Skeletal muscle satellite cell (primary cell): Measurements from ENCODE around the gene SCYL3. TPM values are rescaled to one million over a fixed set of nuclear protein-coding genes. Genes with fewer than 3 reads are reported as not detected.

Experiments
- H3K27me3 ChIP-seq: 2 replicates; pipeline ENCODE4 v1.7.0; 2013; ENCODE audit warnings: low read length; ENCODE audit not compliant: control insufficient read depth, insufficient read depth
- H3K36me3 ChIP-seq: 2 replicates; pipeline ENCODE4 v1.7.0; 2013; ENCODE audit warnings: mild to moderate bottlenecking, control low read depth, low read length; ENCODE audit not compliant: insufficient read depth
- H3K4me1 ChIP-seq: 2 replicates; pipeline ENCODE4 v1.7.0; 2013; ENCODE audit warnings: low read length; ENCODE audit not compliant: control insufficient read depth, insufficient read depth
- H3K4me2 ChIP-seq: 2 replicates; pipeline ENCODE4 v1.7.0; 2013; ENCODE audit warnings: mild to moderate bottlenecking, low read length
- H3K4me3 ChIP-seq: 2 replicates; pipeline ENCODE4 v1.7.0; 2013; ENCODE audit warnings: low read length
- H3K9ac ChIP-seq: 2 replicates; pipeline ENCODE4 v1.7.0; 2013; ENCODE audit warnings: mild to moderate bottlenecking, low read depth, low read length, moderate library complexity
- H3K9me3 ChIP-seq: replicated peaks from 2 replicates; pipeline ENCODE4 v1.7.0; 2013; ENCODE audit warnings: mild to moderate bottlenecking, control low read depth, low read length
- total RNA-seq: library from RNA; depleted of rRNA; stranded (reverse); fragments of >200 nt; gene quantifications from 2 replicates; pipeline ENCODE4 v1.2.3, GENCODE V29; 2012; rRNA removed

The SCYL3 gene
- total RNA-seq, result 4.8 and 5.1 TPM in 2 replicates

DNA sequence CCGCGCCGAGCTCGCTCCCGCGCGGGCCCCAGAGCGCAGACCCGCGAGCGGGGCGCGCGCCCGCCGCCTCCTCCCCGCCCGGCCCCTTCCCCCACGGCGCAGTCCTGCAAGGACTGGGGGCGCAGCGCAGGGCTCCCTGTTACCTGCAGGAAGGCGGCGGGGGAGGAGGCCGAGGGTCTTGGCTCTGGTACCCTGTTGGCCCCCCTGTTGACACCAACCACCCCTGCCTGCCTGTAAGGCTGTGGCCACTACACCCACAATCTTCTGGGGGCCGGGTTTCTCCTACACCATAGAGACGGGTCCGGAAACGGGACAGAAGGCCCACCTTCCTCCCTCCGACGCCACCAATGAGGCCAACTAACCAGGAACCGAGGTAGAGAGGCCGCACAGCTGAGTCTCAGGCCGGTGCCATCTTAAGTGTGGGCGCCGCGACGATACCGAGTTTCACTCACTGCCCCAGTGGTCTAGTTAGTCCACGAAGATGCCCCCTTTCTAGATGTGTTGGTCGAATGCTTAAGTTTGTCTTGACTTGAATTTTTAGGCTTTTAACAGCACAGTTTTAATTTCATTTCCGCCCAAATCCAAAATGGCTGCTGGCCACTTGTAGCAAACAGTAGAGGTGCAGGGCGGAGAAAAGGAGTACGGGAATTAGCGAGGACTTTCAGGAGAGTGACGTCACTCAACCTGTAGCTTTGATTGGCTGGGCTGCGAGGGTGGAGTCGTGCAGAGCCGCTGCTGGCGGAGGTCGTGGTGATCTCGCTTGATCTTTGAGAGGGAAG, at the start of gene SCYL3:
Gene SCYL3, minus strand, starts transcription at position 252 of the 779 bp plus-strand sequence. CDS start 5,056 bp downstream, outside the sequence.
- Histone ChIP-seq H3K4me1 (peaks cover 24% of the 10 kb centered on the region), H3K9me3 (no peaks in the 10 kb centered on the region), H3K4me3 (peak within 1 kb of the TSS; percentile 84), H3K36me3 (peaks cover under 1% of the 10 kb centered on the region), H3K4me2 (peak within 1 kb of the TSS; percentile 84), H3K27me3 (peaks cover 14% of the 10 kb centered on the region), H3K9ac (peak within 1 kb of the TSS; percentile 90)

GRCh38 chr1:169941982-169942830, 48.5 kb upstream of the SCYL3 start:
- Histone ChIP-seq H3K36me3 (peaks cover 5% of the 10 kb centered on the region), H3K4me1 (peaks cover 16% of the 10 kb centered on the region), H3K9me3 (no peaks in the 10 kb centered on the region), H3K4me3 (peak overlapping the region; percentile 48), H3K27me3 (no peaks in the 10 kb centered on the region), H3K9ac (peak overlapping the region; percentile 29), H3K4me2 (peak overlapping the region; percentile 76)

GRCh38 chr1:169933984-169934725, 40.5 kb upstream of the SCYL3 start:
- Histone ChIP-seq H3K36me3 (no peaks in the 10 kb centered on the region), H3K9me3 (no peaks in the 10 kb centered on the region)

GRCh38 chr1:169931795-169932231, 38.1 kb upstream of the SCYL3 start:
- Histone ChIP-seq H3K36me3 (no peaks in the 10 kb centered on the region), H3K27me3 (no peaks in the 10 kb centered on the region), H3K4me3 (no peak overlapping the region), H3K9me3 (no peaks in the 10 kb centered on the region), H3K4me2 (peak overlapping the region; percentile 19), H3K9ac (no peak overlapping the region), H3K4me1 (peaks cover 16% of the 10 kb centered on the region)

More at GRCh38 chr1:169933984-169934725, 40.5 kb upstream of the SCYL3 start:
- peaks cover 16% of the 10 kb centered on the region for H3K4me1 ChIP-seq
- no peak overlapping the region for H3K9ac ChIP-seq
- no peaks in the 10 kb centered on the region for H3K27me3 ChIP-seq
- peak overlapping the region; percentile 18 for H3K4me2 ChIP-seq
- no peak overlapping the region for H3K4me3 ChIP-seq

GRCh38 chr1:169929210-169929526, 35.5 kb upstream of the SCYL3 start:
- Histone ChIP-seq H3K4me3 (no peak overlapping the region), H3K4me1 (peaks cover 10% of the 10 kb centered on the region), H3K9ac (no peak overlapping the region), H3K27me3 (no peaks in the 10 kb centered on the region), H3K9me3 (no peaks in the 10 kb centered on the region), H3K4me2 (no peak overlapping the region), H3K36me3 (no peaks in the 10 kb centered on the region)

GRCh38 chr1:169928438-169929209, 34.9 kb upstream of the SCYL3 start:
- Histone ChIP-seq H3K4me1 (peaks cover 8% of the 10 kb centered on the region), H3K4me3 (no peak overlapping the region), H3K9ac (no peak overlapping the region), H3K9me3 (no peaks in the 10 kb centered on the region), H3K27me3 (no peaks in the 10 kb centered on the region), H3K4me2 (no peak overlapping the region), H3K36me3 (no peaks in the 10 kb centered on the region)

- no peaks in the 10 kb centered on the region for H3K9me3 ChIP-seq
Measured at GRCh38 chr1:169925505-169926482, 32.1 kb upstream of the SCYL3 start.

DNA sequence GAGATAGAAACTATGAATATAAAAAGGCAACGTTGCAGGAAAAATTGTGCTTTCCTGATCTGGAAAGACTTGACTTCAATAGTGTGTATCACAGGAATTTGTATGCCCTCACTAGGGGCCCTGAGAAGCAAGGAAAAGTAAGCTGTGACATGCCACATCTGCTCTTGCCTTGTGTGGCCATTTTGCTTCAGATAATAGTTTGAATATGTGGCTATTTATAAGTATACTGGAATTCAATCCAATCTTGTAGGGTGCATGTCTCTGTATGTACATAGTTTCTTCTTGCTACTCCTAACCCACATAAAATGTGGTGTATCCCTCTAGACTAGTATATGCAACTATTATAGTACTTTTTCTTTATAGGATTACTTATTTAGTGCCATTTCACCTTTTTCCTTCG, 31.1 kb upstream of the SCYL3 start:
- Histone ChIP-seq H3K4me2 (no peak overlapping the region), H3K4me3 (no peak overlapping the region), H3K4me1 (no peaks in the 10 kb centered on the region), H3K9me3 (no peaks in the 10 kb centered on the region), H3K36me3 (no peaks in the 10 kb centered on the region), H3K27me3 (no peaks in the 10 kb centered on the region), H3K9ac (no peak overlapping the region)

More at GRCh38 chr1:169925505-169926482, 32.1 kb upstream of the SCYL3 start:
- Histone ChIP-seq H3K27me3 (no peaks in the 10 kb centered on the region), H3K9ac (no peak overlapping the region), H3K4me2 (no peak overlapping the region), H3K4me1 (no peaks in the 10 kb centered on the region), H3K4me3 (no peak overlapping the region), H3K36me3 (no peaks in the 10 kb centered on the region)

GRCh38 chr1:169924063-169924462, 30.4 kb upstream of the SCYL3 start:
- no peak overlapping the region for H3K4me2 ChIP-seq
- no peaks in the 10 kb centered on the region for H3K9me3 ChIP-seq
- H3K36me3 ChIP-seq, result no peaks in the 10 kb centered on the region

DNA sequence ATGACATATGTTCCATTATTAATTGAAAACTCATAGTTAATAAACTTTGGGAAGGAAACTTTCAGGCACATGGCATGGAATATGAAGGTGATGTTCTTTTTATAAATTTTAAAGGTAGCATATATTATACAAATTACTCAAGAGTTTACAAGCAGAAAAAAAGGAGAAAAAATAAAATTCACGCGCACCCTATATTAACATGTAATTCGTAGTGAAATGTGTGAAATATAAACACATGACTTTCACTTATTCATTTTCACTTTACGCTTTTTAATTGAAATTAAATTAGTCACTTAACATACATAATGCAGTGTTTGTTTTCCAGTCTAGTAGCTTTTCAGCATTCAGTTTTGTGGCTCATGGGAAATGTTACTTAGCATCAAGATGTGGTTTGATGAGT, 27.4 kb upstream of the SCYL3 start:
- H3K4me2 ChIP-seq, result no peak overlapping the region
- no peak overlapping the region for H3K9ac ChIP-seq
- no peaks in the 10 kb centered on the region for H3K9me3 ChIP-seq
- H3K36me3 ChIP-seq, result no peaks in the 10 kb centered on the region
- H3K4me1 ChIP-seq, result no peaks in the 10 kb centered on the region
- no peaks in the 10 kb centered on the region for H3K27me3 ChIP-seq
- no peak overlapping the region for H3K4me3 ChIP-seq

More at GRCh38 chr1:169924063-169924462, 30.4 kb upstream of the SCYL3 start:
- Histone ChIP-seq H3K4me3 (no peak overlapping the region), H3K9ac (no peak overlapping the region), H3K27me3 (no peaks in the 10 kb centered on the region), H3K4me1 (no peaks in the 10 kb centered on the region)
